Measurements from ENCODE around the gene ZBP1. TPM values are rescaled to one million over a fixed set of nuclear protein-coding genes. Genes with fewer than 3 reads are reported as not detected.

ZBP1 gene
- total RNA-seq, 1 donor from 2014 or later = not detected

- no peak for DNase-seq (ENCODE audit: low read depth)
Measured at GRCh38 chr20:57577679-57578475, 42.3 kb downstream of the ZBP1 start.

GRCh38 chr20:57576617-57577550 is 43.3 kb downstream of the ZBP1 start:
- no peak overlapping the region for H3K4me3 ChIP-seq (ENCODE audit: low read depth, low read length)
- DNase-seq (ENCODE audit: low read depth) = no peak
- no peak for TF ChIP-seq CTCF (conservative IDR thresholded peaks at IDR 0.05; ENCODE audit: low read depth, low read length)

More at GRCh38 chr20:57577679-57578475, 42.3 kb downstream of the ZBP1 start:
- TF ChIP-seq CTCF (conservative IDR thresholded peaks at IDR 0.05; ENCODE audit: low read depth, low read length) = no peak
- H3K4me3 ChIP-seq (ENCODE audit: low read depth, low read length) = no peak overlapping the region

DNA sequence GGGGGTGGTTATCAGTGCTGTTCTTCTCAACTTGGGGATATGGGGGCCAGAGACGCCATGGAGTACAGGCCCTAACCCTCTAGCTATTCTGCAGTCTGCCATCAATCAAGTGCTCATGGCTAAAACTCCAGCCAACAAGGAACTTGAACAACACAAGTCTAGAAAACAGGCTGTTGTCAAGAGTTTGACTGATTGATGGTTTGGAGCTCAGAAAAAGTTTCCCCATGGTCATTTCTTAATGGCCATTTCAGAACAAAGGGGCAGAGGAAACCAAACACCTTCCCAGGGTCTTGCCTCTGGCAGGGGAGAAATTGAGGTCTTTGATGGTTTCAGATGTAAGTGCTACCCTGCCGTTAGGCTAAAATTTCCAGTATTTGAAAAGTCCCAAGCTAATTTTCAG is 44.2 kb downstream of the ZBP1 start:
- no peak overlapping the region for H3K4me3 ChIP-seq (ENCODE audit: low read depth, low read length)
- DNase-seq (ENCODE audit: low read depth) = no peak
- TF ChIP-seq CTCF (conservative IDR thresholded peaks at IDR 0.05; ENCODE audit: low read depth, low read length) = no peak

GRCh38 chr20:57574954-57575353 is 45.3 kb downstream of the ZBP1 start:
- no peak for TF ChIP-seq CTCF (conservative IDR thresholded peaks at IDR 0.05; ENCODE audit: low read depth, low read length)

DNA sequence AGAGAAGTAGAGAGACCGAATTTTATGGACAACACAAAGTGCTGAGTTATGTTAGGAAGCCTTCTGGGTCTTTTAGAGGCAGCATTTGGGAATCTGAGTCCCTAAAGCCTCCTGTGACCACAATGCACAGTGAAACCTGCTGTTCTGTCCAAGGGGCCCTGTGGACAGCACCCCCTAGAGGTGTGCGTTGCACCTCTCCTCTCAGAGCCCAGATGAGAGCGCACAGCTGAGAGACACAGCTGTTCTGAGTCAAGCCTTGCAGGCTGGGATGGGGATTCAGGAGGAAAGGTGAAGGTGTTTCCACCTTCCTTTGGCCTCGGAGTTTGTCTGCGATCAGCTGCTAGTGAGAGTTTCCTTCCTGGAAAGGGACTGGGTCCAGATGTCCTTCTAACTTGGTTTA is 46.3 kb downstream of the ZBP1 start:
- H3K4me3 ChIP-seq (ENCODE audit: low read depth, low read length) = no peak overlapping the region
- peak; percentile 37 for TF ChIP-seq CTCF (conservative IDR thresholded peaks at IDR 0.05; ENCODE audit: low read depth, low read length)

More at GRCh38 chr20:57574954-57575353, 45.3 kb downstream of the ZBP1 start:
- H3K4me3 ChIP-seq (ENCODE audit: low read depth, low read length) = no peak overlapping the region
- DNase-seq (ENCODE audit: low read depth) = no peak

GRCh38 chr20:57573242-57573641 is 47.0 kb downstream of the ZBP1 start:
- no peak for TF ChIP-seq CTCF (conservative IDR thresholded peaks at IDR 0.05; ENCODE audit: low read depth, low read length)
- H3K4me3 ChIP-seq (ENCODE audit: low read depth, low read length) = no peak overlapping the region
- DNase-seq (ENCODE audit: low read depth) = no peak

More for the DNA sequence above, 46.3 kb downstream of the ZBP1 start:
- DNase-seq (ENCODE audit: low read depth) = no peak

Data from epithelial cell of proximal tubule (primary cell).